Neuronal stem cell (in vitro differentiated cells): ENCODE results near the gene SCART1.
A peak's percentile ranks its signal among the peaks of the same experiment; 100 is the strongest.

Experiments
- DNase-seq: peaks from one replicate; pipeline ENCODE4 v3.0.0-alpha.2; 2013; ENCODE audit warnings: low spot score
- H2AFZ ChIP-seq: one replicate; pipeline ENCODE4 v1.6.1; 2013; ENCODE audit warnings: mild to moderate bottlenecking, low read length, inconsistent platforms
- H2AK5ac ChIP-seq: 2 replicates; pipeline ENCODE4 v1.6.1; 2013; ENCODE audit warnings: low read depth, mild to moderate bottlenecking, inconsistent platforms, low read length, moderate library complexity, mixed read lengths
- H2BK120ac ChIP-seq: 2 replicates; pipeline ENCODE4 v1.6.1; 2013; ENCODE audit warnings: low read depth, mild to moderate bottlenecking, inconsistent platforms, low read length, moderate library complexity, mixed read lengths
- H2BK12ac ChIP-seq: one replicate; pipeline ENCODE4 v1.6.1; 2013; ENCODE audit warnings: low read length, inconsistent platforms
- H2BK15ac ChIP-seq: 2 replicates; pipeline ENCODE4 v1.6.1; 2013; ENCODE audit warnings: mild to moderate bottlenecking, low read length, inconsistent platforms, mixed read lengths
- H2BK5ac ChIP-seq: one replicate; pipeline ENCODE4 v1.6.1; 2013; ENCODE audit warnings: inconsistent platforms, mild to moderate bottlenecking, low read length, moderate library complexity
- H3K14ac ChIP-seq: one replicate; pipeline ENCODE4 v1.6.1; 2013; ENCODE audit warnings: low read length, inconsistent platforms
- H3K18ac ChIP-seq: 2 replicates; pipeline ENCODE4 v1.6.1; 2013; ENCODE audit warnings: low read length, inconsistent platforms
- H3K23ac ChIP-seq: 2 replicates; pipeline ENCODE4 v1.6.1; 2013; ENCODE audit warnings: low read depth, mild to moderate bottlenecking, mixed read lengths, low read length, inconsistent platforms; ENCODE audit not compliant: poor library complexity
- H3K27ac ChIP-seq: replicated peaks from 3 replicates; pipeline ENCODE4 v1.5.1; 2013; ENCODE audit warnings: low read length, inconsistent platforms
- H3K27me3 ChIP-seq, 3 experiments: 2 replicates each; pipeline ENCODE4 v1.6.1; 2013; ENCODE audit warnings: low read length in 3 of 3, mild to moderate bottlenecking in 2 of 3, inconsistent platforms in 1 of 3, low read depth in 1 of 3, mixed read lengths in 1 of 3, moderate library complexity in 1 of 3; ENCODE audit not compliant: control insufficient read depth in 3 of 3, insufficient read depth in 3 of 3
- H3K36me3 ChIP-seq, 2 donors: replicated peaks in 1 of 2; 2 replicates each; pipeline ENCODE4 v1.6.1; 2013; ENCODE audit warnings: low read length in 2 of 2; ENCODE audit not compliant: control insufficient read depth in 2 of 2, insufficient read depth in 2 of 2
- H3K4ac ChIP-seq: 2 replicates; pipeline ENCODE4 v1.6.1; 2013; ENCODE audit warnings: inconsistent platforms, mild to moderate bottlenecking, low read length, moderate library complexity
- H3K4me1 ChIP-seq, 2 donors: 1 replicate in 1 of 2; 2 replicates in 1 of 2; pipeline ENCODE4 v1.6.1; 2013; ENCODE audit warnings: low read length in 2 of 2, low read depth in 1 of 2; ENCODE audit not compliant: control insufficient read depth in 2 of 2, insufficient read depth in 1 of 2
- H3K4me2 ChIP-seq: one replicate; pipeline ENCODE4 v1.6.1; 2013; ENCODE audit warnings: mild to moderate bottlenecking, low read length, inconsistent platforms; ENCODE audit not compliant: insufficient read depth, poor library complexity, severe bottlenecking
- H3K4me3 ChIP-seq, 2 donors: 2 replicates each; pipeline ENCODE4 v1.5.1; 2013; ENCODE audit warnings: low read length in 2 of 2, mild to moderate bottlenecking in 2 of 2, inconsistent platforms in 1 of 2, moderate library complexity in 1 of 2
- H3K79me1 ChIP-seq: one replicate; pipeline ENCODE4 v1.6.1; 2013; ENCODE audit warnings: low read depth, mild to moderate bottlenecking, inconsistent platforms, low read length, moderate library complexity
- H3K9ac ChIP-seq: one replicate; pipeline ENCODE4 v1.6.1; 2013; ENCODE audit warnings: mild to moderate bottlenecking, low read depth, low read length, inconsistent platforms; ENCODE audit not compliant: poor library complexity
- H3K9me3 ChIP-seq, 2 donors: replicated peaks in 1 of 2; 2 replicates each; pipeline versions ENCODE3 to v1.6.1; 2013; ENCODE audit warnings: low read length in 2 of 2, mild to moderate bottlenecking in 2 of 2, inconsistent platforms in 1 of 2, low read depth in 1 of 2, mixed read lengths in 1 of 2, moderate library complexity in 1 of 2; ENCODE audit not compliant: control insufficient read depth in 2 of 2, insufficient read depth in 1 of 2
- H4K8ac ChIP-seq: one replicate; pipeline ENCODE4 v1.6.1; 2013; ENCODE audit warnings: low read depth, mild to moderate bottlenecking, inconsistent platforms, low read length, moderate library complexity
- H4K91ac ChIP-seq: one replicate; pipeline ENCODE4 v1.6.1; 2013; ENCODE audit warnings: low read length, low read depth, mild to moderate bottlenecking, inconsistent platforms; ENCODE audit not compliant: poor library complexity
- WGBS, 2 donors: extraction: QIAGEN DNeasy Blood & Tissue Kit; methylation state at CpG; one replicate each; pipeline ENCODE4 v1.1.7; 2013; ENCODE audit warnings: missing lambda C conversion rate in 2 of 2, mixed read lengths in 1 of 2; ENCODE audit not compliant: insufficient read length in 2 of 2, insufficient replicate concordance in 1 of 2; ENCODE audit errors: extremely low coverage in 2 of 2; 5-methylcytosine and 5-hydroxymethylcytosine counted together

The SCART1 gene

DNA sequence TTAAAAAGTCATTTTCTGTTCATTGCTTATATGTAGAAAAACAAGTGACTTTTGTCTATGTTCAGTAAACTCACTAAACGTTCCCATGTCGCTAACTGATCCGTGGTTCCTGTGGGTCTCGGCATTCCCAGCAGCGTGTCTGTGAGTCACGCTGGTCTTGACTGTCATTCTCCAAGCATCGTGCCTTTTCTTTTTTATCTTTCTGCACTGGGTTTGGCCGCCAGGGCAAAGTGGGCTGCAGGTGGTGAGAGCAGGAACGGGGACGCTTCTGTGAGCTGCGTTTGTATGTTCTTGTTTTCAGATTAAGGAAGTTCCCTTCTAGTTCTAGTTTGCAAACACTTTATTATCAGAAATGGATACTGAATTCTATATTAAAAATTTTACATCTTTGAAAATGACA lies 6.8 kb upstream of the SCART1 start:
- Histone ChIP-seq H3K14ac (no peak overlapping the region), H3K4me1 (no peaks in the 10 kb centered on the region), H3K36me3 (no peaks in the 10 kb centered on the region), H2BK120ac (no peak overlapping the region), H3K27me3 (no peaks in the 10 kb centered on the region), H3K4me3 (peak overlapping the region in 1 of 2 donors; percentile 26), H3K18ac (no peak overlapping the region), H3K23ac (no peak overlapping the region), H3K27ac (no peak overlapping the region), H2AFZ (no peak overlapping the region), H2BK12ac (no peak overlapping the region), H3K4ac (no peak overlapping the region), H4K8ac (no peak overlapping the region), H3K4me2 (no peak overlapping the region), H2AK5ac (no peak overlapping the region), H3K9ac (no peak overlapping the region), H4K91ac (no peak overlapping the region), H2BK5ac (no peak overlapping the region), H3K9me3 (peaks cover 0 to 42% of the 10 kb centered on the region in 2 donors), H2BK15ac (no peak overlapping the region), H3K79me1 (peaks cover 3% of the 10 kb centered on the region)
- no CpG with 5 or more reads among the region's 11 CpGs for WGBS, 2 donors
- DNase-seq = no peak

GRCh38 chr10:133448120-133448519 lies 5.6 kb upstream of the SCART1 start:
- no peak for DNase-seq

DNA sequence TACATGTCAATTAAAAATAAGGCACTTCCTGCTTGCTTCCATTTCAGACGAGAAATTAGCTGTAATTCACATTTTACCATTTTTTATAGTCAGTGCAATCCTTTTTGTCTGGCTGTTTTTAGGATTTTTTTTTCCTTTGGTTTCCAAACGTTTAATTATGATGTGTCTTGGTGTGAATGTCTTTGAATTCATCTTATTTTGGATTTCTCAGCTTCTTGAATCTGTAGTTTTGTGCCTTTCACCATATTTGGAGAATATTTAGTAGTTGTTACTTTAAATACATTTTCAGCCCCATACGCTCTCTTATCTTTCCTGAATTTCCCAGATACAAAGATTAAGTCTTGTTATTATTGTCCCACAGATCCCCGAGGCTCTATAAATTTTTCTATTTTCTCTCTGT lies 2.4 kb upstream of the SCART1 start:
- H2AFZ ChIP-seq = no peak overlapping the region
- no peaks in the 10 kb centered on the region for H3K79me1 ChIP-seq
- H3K4me3 ChIP-seq = no peak overlapping the region
- H3K9me3 ChIP-seq = peaks cover 0 to 39% of the 10 kb centered on the region in 2 donors
- H2BK12ac ChIP-seq = no peak overlapping the region
- H3K14ac ChIP-seq = no peak overlapping the region
- H3K36me3 ChIP-seq = no peaks in the 10 kb centered on the region
- no peak overlapping the region for H2BK5ac ChIP-seq
- no peak overlapping the region for H3K4me2 ChIP-seq
- H3K27me3 ChIP-seq = no peaks in the 10 kb centered on the region
- H3K23ac ChIP-seq = no peak overlapping the region
- H3K27ac ChIP-seq = no peak overlapping the region
- H3K4ac ChIP-seq = no peak overlapping the region
- no peak overlapping the region for H4K91ac ChIP-seq
- H2BK15ac ChIP-seq = no peak overlapping the region
- no peak overlapping the region for H3K18ac ChIP-seq
- H3K9ac ChIP-seq = no peak overlapping the region
- no peak for DNase-seq
- no peak overlapping the region for H2AK5ac ChIP-seq
- no peak overlapping the region for H4K8ac ChIP-seq
- no peak overlapping the region for H2BK120ac ChIP-seq
- H3K4me1 ChIP-seq = no peaks in the 10 kb centered on the region
- no CpG with 5 or more reads among the region's 4 CpGs for WGBS, 2 donors

More at GRCh38 chr10:133448120-133448519, 5.6 kb upstream of the SCART1 start:
- Histone ChIP-seq H2BK5ac (no peak overlapping the region), H2AK5ac (no peak overlapping the region), H3K9me3 (peaks cover 0 to 34% of the 10 kb centered on the region in 2 donors), H3K4ac (no peak overlapping the region), H3K36me3 (no peaks in the 10 kb centered on the region), H3K9ac (no peak overlapping the region), H3K4me3 (no peak overlapping the region), H2BK120ac (no peak overlapping the region), H4K91ac (no peak overlapping the region), H3K23ac (no peak overlapping the region), H3K27me3 (no peaks in the 10 kb centered on the region), H4K8ac (no peak overlapping the region), H3K27ac (no peak overlapping the region), H3K4me2 (no peak overlapping the region), H3K79me1 (peaks cover 3% of the 10 kb centered on the region), H2BK15ac (no peak overlapping the region), H3K4me1 (no peaks in the 10 kb centered on the region), H2BK12ac (no peak overlapping the region), H3K14ac (no peak overlapping the region), H2AFZ (no peak overlapping the region), H3K18ac (no peak overlapping the region)

DNA sequence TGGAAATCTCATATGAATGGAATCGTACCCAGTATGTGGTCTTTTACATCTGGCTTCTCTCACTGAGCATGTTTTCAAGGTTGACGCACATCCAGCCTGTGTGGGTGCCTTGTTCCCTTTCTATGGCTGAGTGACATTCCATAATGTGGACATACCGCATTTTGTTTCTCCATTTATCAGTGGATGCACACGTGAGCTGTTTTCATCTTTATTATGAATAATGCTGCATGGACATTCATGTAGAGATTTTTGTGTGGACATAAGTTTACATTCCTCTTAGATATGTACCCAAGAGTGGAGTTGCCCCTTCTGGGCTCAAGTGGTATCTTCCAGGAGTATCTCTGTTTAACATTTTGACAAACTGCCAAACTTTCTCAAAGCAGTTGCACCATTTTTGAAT lies 1.3 kb upstream of the SCART1 start:
- no peak overlapping the region for H3K14ac ChIP-seq
- peaks cover 0 to 43% of the 10 kb centered on the region in 2 donors for H3K9me3 ChIP-seq
- H3K4me1 ChIP-seq = no peaks in the 10 kb centered on the region
- no peak overlapping the region for H2BK15ac ChIP-seq
- H3K4me3 ChIP-seq = no peak overlapping the region
- no peak for DNase-seq
- H3K27ac ChIP-seq = no peak overlapping the region
- no peak overlapping the region for H2BK5ac ChIP-seq
- no peak overlapping the region for H3K4ac ChIP-seq
- H2AK5ac ChIP-seq = no peak overlapping the region
- H2BK12ac ChIP-seq = no peak overlapping the region
- WGBS, 2 donors = no CpG with 5 or more reads among the region's 4 CpGs
- H4K8ac ChIP-seq = no peak overlapping the region
- no peak overlapping the region for H2BK120ac ChIP-seq
- no peak overlapping the region for H4K91ac ChIP-seq
- H3K4me2 ChIP-seq = no peak overlapping the region
- no peak overlapping the region for H3K23ac ChIP-seq
- no peak overlapping the region for H3K9ac ChIP-seq
- no peak overlapping the region for H3K18ac ChIP-seq
- H3K36me3 ChIP-seq = no peaks in the 10 kb centered on the region
- H3K79me1 ChIP-seq = peaks cover 3% of the 10 kb centered on the region
- H3K27me3 ChIP-seq = no peaks in the 10 kb centered on the region
- H2AFZ ChIP-seq = no peak overlapping the region
